Activated CD4-positive, alpha-beta T cell treated with anti-CD3 and anti-CD28 coated beads, Interleukin-2, amount 10 ng/mL, durations not matched to agents 24 days and 14 days (primary cell): Measurements from ENCODE around the gene CD300LF. TPM values are rescaled to one million over a fixed set of nuclear protein-coding genes. Genes with fewer than 3 reads are reported as not detected.

Experiments used
- DNase-seq: peaks from one replicate; pipeline ENCODE4 v3.0.0; 2022
- H3K27ac Mint-ChIP-seq: one replicate; pipeline ENCODE4 v1.8.0; 2022; ENCODE audit warnings: mild to moderate bottlenecking, mixed read lengths
- H3K27me3 Mint-ChIP-seq: one replicate; pipeline ENCODE4 v1.8.0; 2022; ENCODE audit warnings: mixed read lengths
- H3K36me3 Mint-ChIP-seq: one replicate; pipeline ENCODE4 v1.8.0; 2022; ENCODE audit warnings: low read depth, mild to moderate bottlenecking, mixed read lengths
- H3K4me1 Mint-ChIP-seq: one replicate; pipeline ENCODE4 v1.8.0; 2021; ENCODE audit warnings: mixed read lengths
- H3K4me3 Mint-ChIP-seq: one replicate; pipeline ENCODE4 v1.8.0; 2022; ENCODE audit warnings: mild to moderate bottlenecking, moderate library complexity, mixed read lengths
- H3K9me3 Mint-ChIP-seq: one replicate; pipeline ENCODE4 v1.8.0; 2021; ENCODE audit warnings: mixed read lengths
- intact Hi-C: fragments of 100-400 bp; cut with micrococcal nuclease; formaldehyde crosslinking; loops from one replicate; pipeline ENCODE4 v1.15.1; 2023
- total RNA-seq: library from RNA; stranded (reverse); gene quantifications from 2 replicates; pipeline ENCODE4 v1.2.3, GENCODE V29; 2022

Gene CD300LF
- total RNA-seq, 1 donor from 2014 or later: not detected

GRCh38 chr17:74752415-74752814, 39.7 kb upstream of the CD300LF start:
- Mint-ChIP-seq H3K27ac (peak overlapping the region; percentile 77), H3K9me3 (no peaks in the 10 kb centered on the region), H3K36me3 (peaks cover 37% of the 10 kb centered on the region), H3K27me3 (no peaks in the 10 kb centered on the region), H3K4me1 (peaks cover 57% of the 10 kb centered on the region), H3K4me3 (peak overlapping the region; percentile 97)
- DNase-seq: no peak
- intact Hi-C loops: no loop called here

GRCh38 chr17:74750327-74751069, 37.8 kb upstream of the CD300LF start:
- Mint-ChIP-seq H3K9me3 (no peaks in the 10 kb centered on the region), H3K27me3 (no peaks in the 10 kb centered on the region), H3K36me3 (peaks cover 37% of the 10 kb centered on the region), H3K4me1 (peaks cover 59% of the 10 kb centered on the region), H3K27ac (peak overlapping the region; percentile 93), H3K4me3 (peak overlapping the region; percentile 97)
- intact Hi-C loops: loop anchor here (1.0 kb wide), 1 partner anchor 9 kb away; no protein-coding TSS in a partner anchor
- no peak for DNase-seq

- peak overlapping the region; percentile 97 for H3K4me3 Mint-ChIP-seq
- H3K9me3 Mint-ChIP-seq: no peaks in the 10 kb centered on the region
- peaks cover 37% of the 10 kb centered on the region for H3K36me3 Mint-ChIP-seq
- peaks cover 55% of the 10 kb centered on the region for H3K4me1 Mint-ChIP-seq
- H3K27ac Mint-ChIP-seq: peak overlapping the region; percentile 93
- intact Hi-C loops: no loop called here
- H3K27me3 Mint-ChIP-seq: no peaks in the 10 kb centered on the region
- DNase-seq: no peak
Observed at GRCh38 chr17:74750039-74750326, 37.3 kb upstream of the CD300LF start.

- peak; percentile 83 for DNase-seq
- H3K27ac Mint-ChIP-seq: peak overlapping the region; percentile 93
- peaks cover 55% of the 10 kb centered on the region for H3K4me1 Mint-ChIP-seq
- intact Hi-C loops: loop anchor here (10.0 kb wide), 1 partner anchor 465 kb away; no protein-coding TSS in a partner anchor
- H3K36me3 Mint-ChIP-seq: peaks cover 33% of the 10 kb centered on the region
- H3K27me3 Mint-ChIP-seq: no peaks in the 10 kb centered on the region
- no peaks in the 10 kb centered on the region for H3K9me3 Mint-ChIP-seq
- H3K4me3 Mint-ChIP-seq: peak overlapping the region; percentile 97
Observed at GRCh38 chr17:74749279-74750038, 36.7 kb upstream of the CD300LF start.

- peak within 1 kb of the TSS; percentile 97 for H3K4me3 Mint-ChIP-seq
- no peaks in the 10 kb centered on the region for H3K27me3 Mint-ChIP-seq
- peaks cover 60% of the 10 kb centered on the region for H3K4me1 Mint-ChIP-seq
- DNase-seq: peak; percentile 99
- H3K27ac Mint-ChIP-seq: peak within 1 kb of the TSS; percentile 93
- peaks cover 33% of the 10 kb centered on the region for H3K36me3 Mint-ChIP-seq
- H3K9me3 Mint-ChIP-seq: no peaks in the 10 kb centered on the region
- intact Hi-C loops: loop anchor here (1.0 to 10.0 kb wide), 4 partner anchors 10 to 464 kb away; partner anchors contain the start of gene NAT9
Observed at GRCh38 chr17:74748529-74749278, 36.0 kb upstream of the CD300LF start, which contains the start of gene NHERF1. TSS of gene NHERF1 (plus strand) at chr17:74748628. CDS start at chr17:74748847, 219 bp downstream.

- intact Hi-C loops: loop anchor here (1.0 to 10.0 kb wide), 4 partner anchors 10 to 463 kb away; partner anchors contain the start of gene NAT9
Observed at GRCh38 chr17:74748279-74748528, 35.5 kb upstream of the CD300LF start.

GRCh38 chr17:74746922-74747321, 34.2 kb upstream of the CD300LF start:
- intact Hi-C loops: loop anchor here (10.0 kb wide), 1 partner anchor 462 kb away; no protein-coding TSS in a partner anchor

More at GRCh38 chr17:74748279-74748528, 35.5 kb upstream of the CD300LF start:
- Mint-ChIP-seq H3K4me3 (peak overlapping the region; percentile 77), H3K9me3 (no peaks in the 10 kb centered on the region), H3K36me3 (peaks cover 32% of the 10 kb centered on the region), H3K27ac (peak overlapping the region; percentile 72), H3K4me1 (peaks cover 61% of the 10 kb centered on the region), H3K27me3 (no peaks in the 10 kb centered on the region)
- DNase-seq: no peak

GRCh38 chr17:74746376-74746775, 33.7 kb upstream of the CD300LF start:
- no peak for DNase-seq
- Mint-ChIP-seq H3K27me3 (no peaks in the 10 kb centered on the region), H3K27ac (peak overlapping the region; percentile 76), H3K9me3 (no peaks in the 10 kb centered on the region), H3K36me3 (peaks cover 18% of the 10 kb centered on the region), H3K4me3 (peak overlapping the region; percentile 77), H3K4me1 (peaks cover 61% of the 10 kb centered on the region)
- intact Hi-C loops: loop anchor here (10.0 kb wide), 1 partner anchor 462 kb away; no protein-coding TSS in a partner anchor

More at GRCh38 chr17:74746922-74747321, 34.2 kb upstream of the CD300LF start:
- no peak for DNase-seq
- H3K9me3 Mint-ChIP-seq: no peaks in the 10 kb centered on the region
- H3K36me3 Mint-ChIP-seq: peaks cover 22% of the 10 kb centered on the region
- H3K4me1 Mint-ChIP-seq: peaks cover 61% of the 10 kb centered on the region
- H3K27ac Mint-ChIP-seq: peak overlapping the region; percentile 76
- no peaks in the 10 kb centered on the region for H3K27me3 Mint-ChIP-seq
- H3K4me3 Mint-ChIP-seq: peak overlapping the region; percentile 77

GRCh38 chr17:74745548-74746177, 32.9 kb upstream of the CD300LF start:
- DNase-seq: no peak
- no peak overlapping the region for H3K27ac Mint-ChIP-seq
- H3K4me1 Mint-ChIP-seq: peaks cover 56% of the 10 kb centered on the region
- intact Hi-C loops: loop anchor here (2.0 to 10.0 kb wide), 2 partner anchors 119 to 461 kb away; no protein-coding TSS in a partner anchor
- H3K4me3 Mint-ChIP-seq: no peak overlapping the region
- H3K36me3 Mint-ChIP-seq: peaks cover 11% of the 10 kb centered on the region
- no peaks in the 10 kb centered on the region for H3K27me3 Mint-ChIP-seq
- no peaks in the 10 kb centered on the region for H3K9me3 Mint-ChIP-seq

GRCh38 chr17:74744714-74745547, 32.2 kb upstream of the CD300LF start:
- peaks cover 58% of the 10 kb centered on the region for H3K4me1 Mint-ChIP-seq
- H3K4me3 Mint-ChIP-seq: peak overlapping the region; percentile 69
- intact Hi-C loops: loop anchor here (1.0 to 10.0 kb wide), 4 partner anchors 25 to 460 kb away; no protein-coding TSS in a partner anchor
- peak overlapping the region; percentile 52 for H3K27ac Mint-ChIP-seq
- peaks cover 7% of the 10 kb centered on the region for H3K36me3 Mint-ChIP-seq
- no peaks in the 10 kb centered on the region for H3K27me3 Mint-ChIP-seq
- H3K9me3 Mint-ChIP-seq: no peaks in the 10 kb centered on the region
- DNase-seq: peak; percentile 96

- Mint-ChIP-seq H3K36me3 (peaks cover 2% of the 10 kb centered on the region), H3K4me3 (peak overlapping the region; percentile 69), H3K9me3 (no peaks in the 10 kb centered on the region), H3K27me3 (no peaks in the 10 kb centered on the region), H3K27ac (peak overlapping the region; percentile 75), H3K4me1 (peaks cover 60% of the 10 kb centered on the region)
- intact Hi-C loops: loop anchor here (1.0 to 10.0 kb wide), 4 partner anchors 26 to 460 kb away; no protein-coding TSS in a partner anchor
- DNase-seq: no peak
Observed at GRCh38 chr17:74744349-74744713, 31.6 kb upstream of the CD300LF start.

- H3K27me3 Mint-ChIP-seq: no peaks in the 10 kb centered on the region
- H3K9me3 Mint-ChIP-seq: no peaks in the 10 kb centered on the region
- H3K4me3 Mint-ChIP-seq: no peak overlapping the region
- H3K36me3 Mint-ChIP-seq: peaks cover 2% of the 10 kb centered on the region
- intact Hi-C loops: loop anchor here (1.0 to 10.0 kb wide), 5 partner anchors 15 to 459 kb away; no protein-coding TSS in a partner anchor
- H3K27ac Mint-ChIP-seq: peak overlapping the region; percentile 75
- H3K4me1 Mint-ChIP-seq: peaks cover 66% of the 10 kb centered on the region
- no peak for DNase-seq
Observed at GRCh38 chr17:74743755-74744154, 31.0 kb upstream of the CD300LF start.
